HS-5 (cell line): Measurements from ENCODE around the gene SND1.

Experiments used
- DNase-seq: peaks from one replicate; pipeline ENCODE4 v3.0.0-alpha.2; 2012; ENCODE audit warnings: low read depth

SND1 gene

DNA sequence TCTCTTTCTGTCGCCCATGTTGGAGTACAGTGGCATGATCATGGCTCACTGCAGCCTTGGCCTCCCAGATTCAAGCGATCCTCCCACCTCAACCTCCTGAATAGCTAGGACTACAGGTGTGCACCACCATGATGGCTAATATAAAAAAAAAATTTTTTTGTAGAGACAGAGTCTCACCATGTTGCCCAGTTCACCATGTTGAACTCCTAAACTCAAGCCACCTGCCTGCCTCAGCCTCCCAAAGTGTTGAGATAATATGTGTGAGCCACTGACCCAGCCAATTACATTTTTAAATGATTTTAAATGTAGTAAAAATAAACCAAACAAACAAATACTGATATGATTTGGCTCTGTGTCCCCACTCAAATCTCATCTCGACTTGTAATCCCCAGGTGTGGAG, 487.4 kb downstream of the SND1 start:
- no peak for DNase-seq

DNA sequence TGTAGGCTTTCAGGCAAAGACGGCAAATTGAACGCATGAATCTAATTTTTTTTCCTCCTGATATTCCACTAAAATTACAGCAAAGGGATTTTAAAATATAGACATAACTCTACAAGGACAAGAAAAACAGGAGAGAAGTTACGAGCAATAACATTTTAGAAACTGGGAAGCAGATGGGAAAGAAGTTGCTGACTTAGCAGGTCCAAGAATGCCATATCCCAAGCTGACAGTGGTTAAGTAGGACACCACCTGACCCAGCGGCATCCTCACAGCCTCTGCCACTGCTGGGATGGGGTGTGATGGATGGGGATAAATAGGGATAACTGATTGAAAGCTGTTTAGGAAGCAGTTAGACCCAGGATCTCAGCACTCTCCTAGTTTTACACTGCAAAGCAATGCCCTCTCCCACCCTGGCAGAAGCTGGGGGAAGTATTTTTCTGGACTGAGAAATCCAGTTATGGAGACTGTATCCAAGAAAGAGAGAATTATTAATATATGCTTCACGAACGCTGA, 489.7 kb downstream of the SND1 start:
- DNase-seq = no peak
